ENCODE measurements around the gene TNRC6A. TPM values are rescaled to one million over a fixed set of nuclear protein-coding genes. Genes with fewer than 3 reads are reported as not detected.
"Not testable (repeated sequence)": the region's sequence is repeated elsewhere in the genome, so short reads cannot be mapped to it uniquely, and the experiment has no call there.

Gene TNRC6A
- polyA plus RNA-seq, 3 donors = 10.0 to 17.7 (median 16.0) TPM

GRCh38 chr16:24718967-24719521, 10.4 kb upstream of the TNRC6A start:
- WGBS, 3 donors = 94 to 97% (median 96%) methylated on average over 3 to 6 of the region's 6 CpGs

GRCh38 chr16:24721830-24722238, 7.6 kb upstream of the TNRC6A start:
- H3K27ac ChIP-seq (ENCODE audit: low read depth, low read length) = no peak overlapping the region
- 94 to 95% (median 94%) methylated on average over 6 of the region's 6 CpGs for WGBS, 3 donors

More at GRCh38 chr16:24718967-24719521, 10.4 kb upstream of the TNRC6A start:
- H3K27ac ChIP-seq (ENCODE audit: low read depth, low read length) = no peak overlapping the region

GRCh38 chr16:24723663-24724062, 5.8 kb upstream of the TNRC6A start:
- no peak overlapping the region for H3K27ac ChIP-seq (ENCODE audit: low read depth, low read length)

- H3K27ac ChIP-seq (ENCODE audit: low read depth, low read length) = no peak overlapping the region
- 92 to 93% (median 93%) methylated on average over 18 of the region's 18 CpGs for WGBS, 3 donors
Observed at GRCh38 chr16:24728011-24728410, 1.4 kb upstream of the TNRC6A start.

GRCh38 chr16:24728891-24729242, 584 bp upstream of the TNRC6A start:
- WGBS, 3 donors = 4 to 5% (median 5%) methylated on average over 8 of the region's 8 CpGs
- H3K27ac ChIP-seq (ENCODE audit: low read depth, low read length) = no peak overlapping the region

GRCh38 chr16:24729951-24730815, 732 bp downstream of the TNRC6A start:
- WGBS, 3 donors = 0 to 1% (median 1%) methylated on average over 46 to 61 of the region's 61 CpGs
- no peak overlapping the region for H3K27ac ChIP-seq (ENCODE audit: low read depth, low read length)

- WGBS, 3 donors = 11 to 22% (median 20%) methylated on average over 6 of the region's 6 CpGs
- no peak overlapping the region for H3K27ac ChIP-seq (ENCODE audit: low read depth, low read length)
Observed at GRCh38 chr16:24730914-24731313, 1.5 kb downstream of the TNRC6A start.

GRCh38 chr16:24731722-24732419, 2.4 kb downstream of the TNRC6A start:
- 9 to 57% (median 40%) methylated on average over 8 of the region's 8 CpGs for WGBS, 3 donors

GRCh38 chr16:24734382-24734781, 4.9 kb downstream of the TNRC6A start:
- H3K27ac ChIP-seq (ENCODE audit: low read depth, low read length) = no peak overlapping the region

More at GRCh38 chr16:24731722-24732419, 2.4 kb downstream of the TNRC6A start:
- H3K27ac ChIP-seq (ENCODE audit: low read depth, low read length) = no peak overlapping the region

GRCh38 chr16:24736758-24737157, 7.3 kb downstream of the TNRC6A start:
- WGBS, 3 donors = 38 to 62% (median 52%) methylated on average over 5 of the region's 5 CpGs
- H3K27ac ChIP-seq (ENCODE audit: low read depth, low read length) = no peak overlapping the region

More at GRCh38 chr16:24734382-24734781, 4.9 kb downstream of the TNRC6A start:
- 55 to 73% (median 61%) methylated on average over 1 of the region's 1 CpG for WGBS, 3 donors

- no peak overlapping the region for H3K27ac ChIP-seq (ENCODE audit: low read depth, low read length)
- 14 to 28% (median 21%) methylated on average over 3 of the region's 3 CpGs for WGBS, 3 donors
Observed at GRCh38 chr16:24737391-24737871, 8.0 kb downstream of the TNRC6A start.

- no peak overlapping the region for H3K27ac ChIP-seq (ENCODE audit: low read depth, low read length)
- WGBS, 3 donors = 56 to 78% (median 76%) methylated on average over 5 of the region's 5 CpGs
Observed at GRCh38 chr16:24737916-24738594, 8.6 kb downstream of the TNRC6A start.

GRCh38 chr16:24738895-24739294, 9.4 kb downstream of the TNRC6A start:
- 76 to 82% (median 81%) methylated on average over 3 of the region's 3 CpGs for WGBS, 3 donors

GRCh38 chr16:24741862-24742261, 12.4 kb downstream of the TNRC6A start:
- H3K27ac ChIP-seq (ENCODE audit: low read depth, low read length) = no peak overlapping the region
- 93 to 95% (median 95%) methylated on average over 4 of the region's 4 CpGs for WGBS, 3 donors

More at GRCh38 chr16:24738895-24739294, 9.4 kb downstream of the TNRC6A start:
- no peak overlapping the region for H3K27ac ChIP-seq (ENCODE audit: low read depth, low read length)

- H3K27ac ChIP-seq (ENCODE audit: low read depth, low read length) = not testable (repeated sequence)
- 93 to 97% (median 96%) methylated on average over 8 of the region's 8 CpGs for WGBS, 3 donors
Observed at GRCh38 chr16:24742610-24743009, 13.2 kb downstream of the TNRC6A start.

GRCh38 chr16:24745391-24745790, 15.9 kb downstream of the TNRC6A start:
- H3K27ac ChIP-seq (ENCODE audit: low read depth, low read length) = no peak overlapping the region

GRCh38 chr16:24745791-24746190, 16.3 kb downstream of the TNRC6A start:
- WGBS, 3 donors = 77 to 98% (median 86%) methylated on average over 2 of the region's 2 CpGs
- H3K27ac ChIP-seq (ENCODE audit: low read depth, low read length) = no peak overlapping the region

GRCh38 chr16:24747441-24747840, 18.0 kb downstream of the TNRC6A start:
- no peak overlapping the region for H3K27ac ChIP-seq (ENCODE audit: low read depth, low read length)

GRCh38 chr16:24748242-24748641, 18.8 kb downstream of the TNRC6A start:
- 34 to 65% (median 36%) methylated on average over 2 of the region's 2 CpGs for WGBS, 3 donors
- no peak overlapping the region for H3K27ac ChIP-seq (ENCODE audit: low read depth, low read length)

More at GRCh38 chr16:24747441-24747840, 18.0 kb downstream of the TNRC6A start:
- 40 to 80% (median 77%) methylated on average over 2 of the region's 2 CpGs for WGBS, 3 donors

Data from adipose tissue (tissue), 3 donors.